ENCODE measurements around the gene KIAA1958. TPM values are rescaled to one million over a fixed set of nuclear protein-coding genes. Genes with fewer than 3 reads are reported as not detected.

KIAA1958 gene
- total and polyA plus RNA-seq, 9 donors = 5.7 to 40.3 (median 24.1) TPM

- 96 to 100% (median 97%) methylated on average over 2 of the region's 2 CpGs for WGBS, 3 donors
- H3K36me3 ChIP-seq = no peaks in the 10 kb centered on the region
Observed at GRCh38 chr9:112605963-112606699, 119.5 kb downstream of the KIAA1958 start.

GRCh38 chr9:112608851-112609250, 122.2 kb downstream of the KIAA1958 start:
- H3K4me3 ChIP-seq = no peak overlapping the region
- DNase-seq = no peak
- 93 to 100% (median 97%) methylated on average over 1 of the region's 1 CpG for WGBS, 3 donors
- no peaks in the 10 kb centered on the region for H3K36me3 ChIP-seq
- H3K4me1 ChIP-seq (ENCODE audit: insufficient read depth) = no peaks in the 10 kb centered on the region
- H3K9me3 ChIP-seq = no peaks in the 10 kb centered on the region
- H3K27me3 ChIP-seq = no peaks in the 10 kb centered on the region
- TF ChIP-seq EP300 (IDR thresholded peaks at IDR 0.05) = no peak
- TF ChIP-seq POLR2A (IDR thresholded peaks at IDR 0.05) = no peak
- TF ChIP-seq CTCF (IDR thresholded peaks at IDR 0.05) = no peak
- H3K27ac ChIP-seq = no peak overlapping the region
- intact Hi-C loops (cut with DNase I) = no loop called here

More at GRCh38 chr9:112605963-112606699, 119.5 kb downstream of the KIAA1958 start:
- no peaks in the 10 kb centered on the region for H3K27me3 ChIP-seq
- no peaks in the 10 kb centered on the region for H3K9me3 ChIP-seq
- no peak overlapping the region for H3K4me3 ChIP-seq
- intact Hi-C loops (cut with DNase I) = no loop called here
- H3K4me1 ChIP-seq (ENCODE audit: insufficient read depth) = peaks cover 3% of the 10 kb centered on the region
- TF ChIP-seq POLR2A (IDR thresholded peaks at IDR 0.05) = no peak
- TF ChIP-seq EP300 (IDR thresholded peaks at IDR 0.05) = no peak
- TF ChIP-seq CTCF (IDR thresholded peaks at IDR 0.05) = no peak
- DNase-seq = no peak
- no peak overlapping the region for H3K27ac ChIP-seq

- Histone ChIP-seq H3K9me3 (no peaks in the 10 kb centered on the region), H3K27ac (no peak overlapping the region), H3K27me3 (no peaks in the 10 kb centered on the region), H3K4me1 (ENCODE audit: insufficient read depth) (peaks cover 5% of the 10 kb centered on the region), H3K36me3 (no peaks in the 10 kb centered on the region), H3K4me3 (no peak overlapping the region)
- WGBS, 3 donors = 34 to 68% (median 58%) methylated on average over 2 of the region's 2 CpGs
- DNase-seq = no peak
- intact Hi-C loops (cut with DNase I) = no loop called here
- TF ChIP-seq CTCF (IDR thresholded peaks at IDR 0.05) (no peak), POLR2A (IDR thresholded peaks at IDR 0.05) (no peak), EP300 (IDR thresholded peaks at IDR 0.05) (no peak)
Observed at GRCh38 chr9:112615584-112616266, 129.1 kb downstream of the KIAA1958 start.

- DNase-seq = no peak
- Histone ChIP-seq H3K27ac (no peak overlapping the region), H3K4me3 (no peak overlapping the region), H3K36me3 (no peaks in the 10 kb centered on the region), H3K4me1 (ENCODE audit: insufficient read depth) (peaks cover 5% of the 10 kb centered on the region), H3K9me3 (no peaks in the 10 kb centered on the region), H3K27me3 (no peaks in the 10 kb centered on the region)
- WGBS, 3 donors = 92% methylated on average over 8 of the region's 8 CpGs
- TF ChIP-seq EP300 (IDR thresholded peaks at IDR 0.05) (no peak), POLR2A (IDR thresholded peaks at IDR 0.05) (no peak), CTCF (IDR thresholded peaks at IDR 0.05) (no peak)
- intact Hi-C loops (cut with DNase I) = no loop called here
Observed at GRCh38 chr9:112617371-112617770, 130.7 kb downstream of the KIAA1958 start.
